NCI-H1436 treated with DMSO at 0.1 percent for 48 hours (cell line): ENCODE results near the gene TLE3.
"Not testable (repeated sequence)": the region's sequence is repeated elsewhere in the genome, so short reads cannot be mapped to it uniquely, and the experiment has no call there.

Experiments
- DNase-seq: peaks from one replicate; lab custom pipeline; 2025; lab: John Stamatoyannopoulos, UW

Gene TLE3

GRCh38 chr15:70097321-70098152 lies at the start of gene TLE3:
Gene TLE3 (minus strand): TSS chr15:70097917. CDS start chr15:70096798, 1,119 bp downstream.
- peak; percentile 83 for DNase-seq

- no peak for DNase-seq
Observed at GRCh38 chr15:70147178-70147760, 49.6 kb upstream of the TLE3 start.

GRCh38 chr15:70146771-70147170 lies 49.1 kb upstream of the TLE3 start:
- DNase-seq = no peak

- DNase-seq = no peak
Observed at GRCh38 chr15:70146162-70146561, 48.4 kb upstream of the TLE3 start.

GRCh38 chr15:70145261-70145660 lies 47.5 kb upstream of the TLE3 start:
- no peak for DNase-seq

- DNase-seq = no peak
Observed at GRCh38 chr15:70142322-70143191, 44.8 kb upstream of the TLE3 start.

GRCh38 chr15:70142072-70142321 lies 44.3 kb upstream of the TLE3 start:
- DNase-seq = no peak

GRCh38 chr15:70141376-70142071 lies 43.8 kb upstream of the TLE3 start:
- no peak for DNase-seq

GRCh38 chr15:70140543-70141375 lies 43.0 kb upstream of the TLE3 start:
- DNase-seq = no peak

- DNase-seq = no peak
Observed at GRCh38 chr15:70140025-70140542, 42.4 kb upstream of the TLE3 start.

- DNase-seq = no peak
Observed at GRCh38 chr15:70137967-70138366, 40.2 kb upstream of the TLE3 start.

GRCh38 chr15:70137021-70137420 lies 39.3 kb upstream of the TLE3 start:
- DNase-seq = not testable (repeated sequence)

GRCh38 chr15:70133781-70134421 lies 36.2 kb upstream of the TLE3 start:
- DNase-seq = no peak

GRCh38 chr15:70133296-70133695 lies 35.6 kb upstream of the TLE3 start:
- no peak for DNase-seq

- DNase-seq = no peak
Observed at GRCh38 chr15:70132571-70132970, 34.9 kb upstream of the TLE3 start.

- DNase-seq = no peak
Observed at GRCh38 chr15:70132139-70132538, 34.4 kb upstream of the TLE3 start.

- no peak for DNase-seq
Observed at GRCh38 chr15:70128414-70129140, 30.9 kb upstream of the TLE3 start.

- no peak for DNase-seq
Observed at GRCh38 chr15:70127770-70128413, 30.2 kb upstream of the TLE3 start.

GRCh38 chr15:70127288-70127746 lies 29.6 kb upstream of the TLE3 start:
- no peak for DNase-seq
